ENCODE results near the gene SCART1.

Gene SCART1

GRCh38 chr10:133476641-133476990 is 22.9 kb downstream of the SCART1 start:
- Histone ChIP-seq H3K9me3 (ENCODE audit: insufficient read depth, low read length) (no peaks in the 10 kb centered on the region), H3K79me2 (ENCODE audit: insufficient read depth, low read length) (no peaks in the 10 kb centered on the region), H3K9me2 (replicated peaks; ENCODE audit: insufficient read depth, low read length) (no peaks in the 10 kb centered on the region), H2AFZ (ENCODE audit: low read depth, low read length, severe bottlenecking) (no peak overlapping the region), H3K4me2 (ENCODE audit: low read depth, low read length, poor library complexity, severe bottlenecking) (no peak overlapping the region), H3K27me3 (ENCODE audit: low read length) (no peaks in the 10 kb centered on the region), H4K20me1 (ENCODE audit: low read depth, low read length) (no peaks in the 10 kb centered on the region), H3K27ac (ENCODE audit: low read depth, low read length) (no peak overlapping the region), H3K4me3 (ENCODE audit: insufficient read depth, low read length, poor library complexity, severe bottlenecking) (no peak overlapping the region), H3F3A (ENCODE audit: insufficient read depth) (no peaks in the 10 kb centered on the region), H3K36me3 (ENCODE audit: low read length) (no peaks in the 10 kb centered on the region), H3K9ac (ENCODE audit: low read length) (no peak overlapping the region)
- TF ChIP-seq CTCF (IDR thresholded peaks at IDR 0.05; ENCODE audit: insufficient read depth, low read length, poor library complexity, severe bottlenecking) (no peak), EZH2phosphoT487 (conservative IDR thresholded peaks at IDR 0.05; ENCODE audit: low read length) (no peak)

GRCh38 chr10:133481086-133481643 is 27.4 kb downstream of the SCART1 start:
- no peaks in the 10 kb centered on the region for H3K79me2 ChIP-seq (ENCODE audit: insufficient read depth, low read length)
- H3K9me3 ChIP-seq (ENCODE audit: insufficient read depth, low read length): 0 out of 2 replicates have a peak, but pooled peaks cover 11% of the 10 kb centered on the region
- no peak overlapping the region for H3K4me3 ChIP-seq (ENCODE audit: insufficient read depth, low read length, poor library complexity, severe bottlenecking)
- no peak overlapping the region for H3K4me2 ChIP-seq (ENCODE audit: low read depth, low read length, poor library complexity, severe bottlenecking)
- H4K20me1 ChIP-seq (ENCODE audit: low read depth, low read length): no peaks in the 10 kb centered on the region
- H3K27ac ChIP-seq (ENCODE audit: low read depth, low read length): no peak overlapping the region
- no peak overlapping the region for H3K9ac ChIP-seq (ENCODE audit: low read length)
- no peaks in the 10 kb centered on the region for H3K27me3 ChIP-seq (ENCODE audit: low read length)
- TF ChIP-seq EZH2phosphoT487 (conservative IDR thresholded peaks at IDR 0.05; ENCODE audit: low read length) (no peak), CTCF (IDR thresholded peaks at IDR 0.05; ENCODE audit: insufficient read depth, low read length, poor library complexity, severe bottlenecking) (no peak)
- H3K9me2 ChIP-seq (replicated peaks; ENCODE audit: insufficient read depth, low read length): no peaks in the 10 kb centered on the region
- no peaks in the 10 kb centered on the region for H3K36me3 ChIP-seq (ENCODE audit: low read length)
- H3F3A ChIP-seq (ENCODE audit: insufficient read depth): no peaks in the 10 kb centered on the region
- no peak overlapping the region for H2AFZ ChIP-seq (ENCODE audit: low read depth, low read length, severe bottlenecking)

- H3K9me3 ChIP-seq (ENCODE audit: insufficient read depth, low read length): 0 out of 2 replicates have a peak, but pooled peaks cover 11% of the 10 kb centered on the region
- H4K20me1 ChIP-seq (ENCODE audit: low read depth, low read length): no peaks in the 10 kb centered on the region
- H3K36me3 ChIP-seq (ENCODE audit: low read length): no peaks in the 10 kb centered on the region
- H3F3A ChIP-seq (ENCODE audit: insufficient read depth): no peaks in the 10 kb centered on the region
- H3K9ac ChIP-seq (ENCODE audit: low read length): no peak overlapping the region
- H3K9me2 ChIP-seq (replicated peaks; ENCODE audit: insufficient read depth, low read length): no peaks in the 10 kb centered on the region
- H2AFZ ChIP-seq (ENCODE audit: low read depth, low read length, severe bottlenecking): no peak overlapping the region
- H3K4me3 ChIP-seq (ENCODE audit: insufficient read depth, low read length, poor library complexity, severe bottlenecking): no peak overlapping the region
- TF ChIP-seq EZH2phosphoT487 (conservative IDR thresholded peaks at IDR 0.05; ENCODE audit: low read length) (no peak), CTCF (IDR thresholded peaks at IDR 0.05; ENCODE audit: insufficient read depth, low read length, poor library complexity, severe bottlenecking) (no peak)
- H3K79me2 ChIP-seq (ENCODE audit: insufficient read depth, low read length): no peaks in the 10 kb centered on the region
- H3K27me3 ChIP-seq (ENCODE audit: low read length): no peaks in the 10 kb centered on the region
- H3K27ac ChIP-seq (ENCODE audit: low read depth, low read length): no peak overlapping the region
- no peak overlapping the region for H3K4me2 ChIP-seq (ENCODE audit: low read depth, low read length, poor library complexity, severe bottlenecking)
Measured at GRCh38 chr10:133481657-133482056, 27.9 kb downstream of the SCART1 start.

All from SU-DHL-6 (cell line).